Gastroesophageal sphincter (tissue), 3 donors: Measurements from ENCODE around the gene CDH24.

ENCODE experiments used
- CTCF ChIP-seq, 4 experiments: fragments of 200-600 bp in 2 of 4; fragments of 450-650 bp in 2 of 4; sonication (generic) in 1 of 4; IDR thresholded peaks; one replicate each; pipeline ENCODE4 v1.5.1; 2017 to 2019; ENCODE audit warnings: antibody characterized with exemption in 4 of 4, mild to moderate bottlenecking in 2 of 4, moderate library complexity in 2 of 4
- EP300 ChIP-seq: sonication (generic); formaldehyde crosslinking; IDR thresholded peaks from one replicate; pipeline ENCODE4 v1.6.1; 2017; ENCODE audit warnings: antibody characterized with exemption, mild to moderate bottlenecking
- POLR2AphosphoS5 ChIP-seq: sonication (generic); formaldehyde crosslinking; IDR thresholded peaks from one replicate; pipeline ENCODE4 v1.6.1; 2017; ENCODE audit warnings: antibody characterized with exemption

DNA sequence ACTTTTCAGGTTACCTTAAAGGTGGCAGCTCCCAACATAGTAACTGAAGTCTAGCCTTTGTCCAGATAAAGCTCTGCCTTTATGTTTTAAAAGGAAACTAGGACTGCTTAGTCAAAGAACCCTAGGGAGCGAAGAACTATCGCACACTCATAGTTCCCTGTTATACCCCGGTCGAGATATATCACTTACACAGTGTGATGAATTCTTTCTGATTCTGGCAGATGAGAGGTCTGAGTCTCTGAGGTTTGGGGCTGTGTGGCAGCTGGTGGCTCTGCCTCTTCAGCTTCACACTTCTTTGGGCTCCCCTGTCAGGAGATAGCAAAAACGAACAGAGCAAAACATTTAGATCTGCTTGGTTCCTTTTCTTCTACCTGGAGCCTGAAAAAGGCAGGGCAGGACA is 20.6 kb upstream of the CDH24 start:
- TF ChIP-seq CTCF (IDR thresholded peaks at IDR 0.05) (no peak), EP300 (no peak), POLR2AphosphoS5 (no peak)
